Activated CD4-positive, alpha-beta memory T cell treated with anti-CD3 and anti-CD28 coated beads, Interleukin-2, amount 10 ng/mL, durations not matched to agents 7 days and 5 days (primary cell): ENCODE measurements around the gene PRSS57. TPM values are rescaled to one million over a fixed set of nuclear protein-coding genes. Genes with fewer than 3 reads are reported as not detected.
"Not testable (repeated sequence)": the region's sequence is repeated elsewhere in the genome, so short reads cannot be mapped to it uniquely, and the experiment has no call there.

Experiments
- CTCF ChIA-PET: fragments of 350-600 bp; sonication (Branson Sonifier 250); formaldehyde crosslinking; loops from one replicate; lab custom pipeline; 2021; ENCODE audit warnings: antibody characterized with exemption, inconsistent platforms; lab: Charles Lee
- POLR2A ChIA-PET: fragments of 350-600 bp; sonication (Branson Sonifier 250); formaldehyde crosslinking; loops from one replicate; lab custom pipeline; 2021; ENCODE audit warnings: antibody characterized with exemption; lab: Charles Lee
- DNase-seq: peaks from one replicate; pipeline ENCODE4 v3.0.0-alpha.2; 2020
- H3K27ac Mint-ChIP-seq: one replicate; pipeline ENCODE4 v1.8.0; 2021; ENCODE audit warnings: mild to moderate bottlenecking, mixed read lengths
- H3K27me3 Mint-ChIP-seq: one replicate; pipeline ENCODE4 v1.8.0; 2021; ENCODE audit warnings: mixed read lengths
- H3K36me3 Mint-ChIP-seq: one replicate; pipeline ENCODE4 v1.8.0; 2021; ENCODE audit warnings: low read depth, mixed read lengths
- H3K4me1 Mint-ChIP-seq: one replicate; pipeline ENCODE4 v1.8.0; 2021; ENCODE audit warnings: mixed read lengths
- H3K4me3 Mint-ChIP-seq: one replicate; pipeline ENCODE4 v1.8.0; 2021; ENCODE audit warnings: mild to moderate bottlenecking, mixed read lengths
- H3K9me3 Mint-ChIP-seq: one replicate; pipeline ENCODE4 v1.8.0; 2021; ENCODE audit warnings: mixed read lengths
- total RNA-seq, 2 experiments: library from RNA; stranded (reverse); gene quantifications; one replicate each; pipeline ENCODE4 v1.2.3, GENCODE V29; 2021

PRSS57 gene
- total RNA-seq, 2 experiments from 2014 or later, result not detected

DNA sequence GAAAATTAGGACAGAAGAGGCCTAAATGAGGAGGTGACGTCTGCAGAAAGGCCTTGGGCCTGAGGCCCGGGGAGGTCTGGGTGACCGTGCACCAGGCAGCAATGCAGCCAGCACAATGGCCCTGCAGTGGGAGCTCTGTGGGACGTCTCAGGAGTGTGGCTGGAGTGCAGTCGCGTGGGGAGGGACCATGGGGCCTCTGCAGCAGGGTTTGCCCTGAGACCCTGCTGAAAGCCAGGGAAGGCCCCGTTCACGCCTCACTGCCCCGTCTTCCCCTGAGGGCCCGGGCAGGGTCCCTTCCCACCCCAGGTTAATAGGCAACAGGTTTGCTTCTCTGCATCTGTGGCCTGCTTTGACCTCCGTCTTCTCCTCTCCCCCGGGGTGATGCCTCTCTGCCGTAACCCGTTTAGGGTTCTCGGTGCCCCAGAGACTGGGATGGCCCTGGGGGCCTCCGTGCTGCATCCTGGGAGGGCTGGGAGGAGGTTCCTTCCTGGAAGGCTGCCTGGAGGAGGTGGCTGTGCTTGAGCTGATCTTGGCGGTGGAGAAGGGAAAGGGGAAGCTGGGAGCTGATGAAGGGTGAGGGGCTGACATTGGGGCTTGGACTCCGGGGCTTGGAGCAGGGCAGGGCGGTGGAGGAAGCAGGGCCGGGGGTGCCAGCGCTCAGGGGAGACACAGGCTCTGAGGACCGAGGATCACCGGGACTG, 23.1 kb upstream of the PRSS57 start:
- Mint-ChIP-seq H3K9me3 (peaks cover 8% of the 10 kb centered on the region), H3K4me3 (no peak overlapping the region), H3K36me3 (no peaks in the 10 kb centered on the region), H3K27ac (no peak overlapping the region), H3K4me1 (no peaks in the 10 kb centered on the region), H3K27me3 (peaks cover 7% of the 10 kb centered on the region)
- CTCF ChIA-PET, result no interaction called here
- no peak for DNase-seq
- POLR2A ChIA-PET, result no interaction called here

DNA sequence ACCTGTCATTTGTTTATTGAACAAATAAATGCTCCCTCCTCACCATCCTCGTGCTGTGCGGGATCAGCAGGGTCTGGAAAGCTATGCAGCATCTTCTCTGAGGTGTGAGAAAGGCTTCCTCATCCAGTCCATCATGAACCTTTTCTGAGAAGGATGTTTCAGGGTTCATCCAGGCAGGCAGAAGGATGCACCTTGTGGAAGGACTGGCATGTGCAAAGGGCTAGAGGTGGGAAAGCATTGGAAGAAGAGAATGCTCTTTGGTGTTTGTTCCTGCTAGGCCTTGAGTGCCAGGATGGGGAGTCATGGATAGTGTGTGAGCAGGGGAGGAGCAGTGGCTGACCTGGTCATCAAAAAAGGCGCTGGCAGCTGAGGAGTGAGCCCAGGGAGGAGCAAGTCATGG, 20.1 kb upstream of the PRSS57 start:
- Mint-ChIP-seq H3K36me3 (no peaks in the 10 kb centered on the region), H3K9me3 (peaks cover 8% of the 10 kb centered on the region), H3K27me3 (peaks cover 15% of the 10 kb centered on the region), H3K4me3 (no peak overlapping the region), H3K4me1 (no peaks in the 10 kb centered on the region), H3K27ac (no peak overlapping the region)
- CTCF ChIA-PET, result no interaction called here
- DNase-seq, result no peak
- POLR2A ChIA-PET, result no interaction called here

DNA sequence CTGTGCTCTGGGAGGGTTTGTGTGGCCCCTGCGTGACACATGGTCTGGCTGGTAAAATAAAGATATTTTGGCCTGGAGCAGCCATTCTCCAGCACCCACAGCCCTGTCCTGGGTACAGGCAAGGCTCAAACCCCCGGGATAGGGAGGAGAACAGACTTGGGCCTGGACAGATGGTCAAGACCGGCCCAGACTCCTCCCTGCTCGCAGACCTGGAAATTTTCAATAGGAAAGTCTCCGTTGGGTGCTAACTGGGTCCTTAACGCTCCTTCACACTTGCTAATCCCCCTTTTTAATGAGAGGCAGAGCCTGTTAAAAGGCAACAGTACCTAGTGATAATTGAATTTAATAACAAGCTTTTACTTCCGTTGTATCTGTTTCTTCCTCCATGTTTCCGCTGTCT, 16.0 kb upstream of the PRSS57 start:
- no peaks in the 10 kb centered on the region for H3K4me1 Mint-ChIP-seq
- no peak overlapping the region for H3K27ac Mint-ChIP-seq
- H3K36me3 Mint-ChIP-seq, result no peaks in the 10 kb centered on the region
- H3K4me3 Mint-ChIP-seq, result no peak overlapping the region
- ChIA-PET CTCF (no interaction called here), POLR2A (no interaction called here)
- H3K27me3 Mint-ChIP-seq, result peaks cover 25% of the 10 kb centered on the region
- no peak for DNase-seq
- H3K9me3 Mint-ChIP-seq, result peaks cover 8% of the 10 kb centered on the region

DNA sequence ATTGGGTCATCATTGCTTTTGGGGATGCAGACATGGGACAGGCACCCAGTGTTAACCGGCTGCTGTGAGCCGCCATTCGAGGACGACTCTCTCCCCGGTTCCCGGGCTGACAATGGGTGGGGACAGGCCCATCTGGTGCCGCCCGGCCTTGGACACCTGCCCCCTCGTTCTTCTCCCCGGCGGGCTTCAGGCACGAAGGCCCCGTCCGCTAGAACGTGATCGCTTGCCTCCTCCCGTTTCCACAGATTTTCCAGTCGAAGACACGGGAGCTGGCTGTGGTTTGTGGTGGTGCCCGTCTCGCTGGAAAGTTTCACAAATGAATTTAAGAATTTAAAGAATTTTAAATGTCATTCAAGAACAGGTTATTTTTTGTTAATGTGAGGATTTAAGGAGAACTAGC, 15.5 kb upstream of the PRSS57 start:
- POLR2A ChIA-PET, result no interaction called here
- Mint-ChIP-seq H3K4me1 (no peaks in the 10 kb centered on the region), H3K4me3 (no peak overlapping the region), H3K36me3 (no peaks in the 10 kb centered on the region), H3K9me3 (peaks cover 6% of the 10 kb centered on the region), H3K27me3 (peaks cover 25% of the 10 kb centered on the region), H3K27ac (no peak overlapping the region)
- DNase-seq, result no peak
- CTCF ChIA-PET, result no interaction called here

DNA sequence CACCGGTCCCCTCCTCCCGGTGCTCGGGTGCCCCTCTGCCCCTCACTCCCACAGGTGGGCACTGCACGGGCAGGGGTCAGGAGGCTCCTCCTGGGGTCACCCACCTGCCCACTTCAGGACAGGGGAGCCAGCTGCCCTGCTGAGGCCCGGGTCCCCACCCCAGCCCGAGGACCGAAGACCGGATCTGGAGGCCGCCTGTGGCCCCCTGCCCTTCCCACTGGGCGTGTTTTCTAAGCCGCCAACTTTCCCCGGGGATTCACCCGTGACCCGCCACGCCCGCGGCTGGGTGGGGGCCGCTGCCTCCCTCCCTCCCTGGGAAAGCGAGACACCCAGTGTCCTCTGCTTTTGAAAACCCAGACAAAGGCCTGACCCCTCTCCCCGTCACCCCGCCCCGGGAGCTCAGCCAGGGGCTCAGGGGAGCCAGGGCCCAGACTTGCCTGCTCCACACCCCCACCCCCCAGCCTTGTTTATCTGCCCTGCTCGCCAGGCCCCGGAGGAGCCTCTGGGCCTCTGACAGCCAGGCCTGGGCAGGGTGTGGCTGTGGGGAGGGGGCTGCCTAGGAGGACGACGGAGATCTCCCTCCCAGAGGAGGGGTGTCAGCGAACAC, 14.8 kb upstream of the PRSS57 start:
- Mint-ChIP-seq H3K27ac (no peak overlapping the region), H3K36me3 (no peaks in the 10 kb centered on the region), H3K4me1 (peaks cover 2% of the 10 kb centered on the region)

DNA sequence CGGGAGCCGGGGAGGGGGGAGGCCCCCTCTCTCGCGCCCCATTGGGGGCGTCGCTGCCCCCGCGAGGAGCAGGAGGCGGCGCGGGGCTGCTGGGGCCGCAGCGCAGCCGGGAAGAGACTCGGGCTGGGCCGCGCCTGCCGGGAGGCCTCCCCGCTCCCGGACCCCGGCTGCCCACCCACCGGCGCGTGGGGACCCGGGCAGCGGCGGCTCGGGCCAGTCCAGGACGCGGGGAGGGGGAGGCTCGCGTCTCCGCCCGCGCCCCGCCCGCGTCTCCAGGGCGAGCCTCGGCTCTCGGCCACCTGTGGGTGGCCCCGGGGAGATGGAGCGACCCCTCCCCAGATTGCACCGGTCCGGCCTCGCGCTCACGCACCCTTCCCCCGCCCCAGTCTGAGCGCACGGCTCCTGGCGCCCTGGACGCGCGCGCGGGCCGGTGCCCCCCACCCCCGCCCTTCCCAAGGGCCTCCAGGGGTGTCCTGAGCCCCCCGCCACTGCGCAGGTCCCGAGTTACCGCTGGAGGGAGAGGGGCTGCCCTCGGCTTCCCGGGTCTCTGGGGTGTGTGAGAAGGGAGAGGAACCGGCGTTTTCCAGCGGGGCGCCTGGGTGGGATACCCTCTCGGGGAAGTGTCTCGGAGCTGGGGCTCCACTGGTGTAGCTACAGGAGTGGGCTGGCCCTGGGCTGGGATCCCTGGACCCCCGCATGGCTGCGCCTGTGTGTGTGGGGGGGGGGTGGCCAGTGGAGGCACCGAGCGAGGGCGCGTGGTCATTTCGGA, 14.1 kb upstream of the PRSS57 start:
- Mint-ChIP-seq H3K27me3 (peaks cover 25% of the 10 kb centered on the region), H3K9me3 (no peaks in the 10 kb centered on the region), H3K36me3 (no peaks in the 10 kb centered on the region), H3K4me3 (no peak overlapping the region), H3K27ac (no peak overlapping the region), H3K4me1 (peaks cover 3% of the 10 kb centered on the region)
- ChIA-PET CTCF (no interaction called here), POLR2A (no interaction called here)
- no peak for DNase-seq

More for the DNA sequence above, 14.8 kb upstream of the PRSS57 start:
- Mint-ChIP-seq H3K27me3 (peaks cover 25% of the 10 kb centered on the region), H3K9me3 (no peaks in the 10 kb centered on the region), H3K4me3 (no peak overlapping the region)
- ChIA-PET CTCF (no interaction called here), POLR2A (no interaction called here)
- DNase-seq, result no peak

DNA sequence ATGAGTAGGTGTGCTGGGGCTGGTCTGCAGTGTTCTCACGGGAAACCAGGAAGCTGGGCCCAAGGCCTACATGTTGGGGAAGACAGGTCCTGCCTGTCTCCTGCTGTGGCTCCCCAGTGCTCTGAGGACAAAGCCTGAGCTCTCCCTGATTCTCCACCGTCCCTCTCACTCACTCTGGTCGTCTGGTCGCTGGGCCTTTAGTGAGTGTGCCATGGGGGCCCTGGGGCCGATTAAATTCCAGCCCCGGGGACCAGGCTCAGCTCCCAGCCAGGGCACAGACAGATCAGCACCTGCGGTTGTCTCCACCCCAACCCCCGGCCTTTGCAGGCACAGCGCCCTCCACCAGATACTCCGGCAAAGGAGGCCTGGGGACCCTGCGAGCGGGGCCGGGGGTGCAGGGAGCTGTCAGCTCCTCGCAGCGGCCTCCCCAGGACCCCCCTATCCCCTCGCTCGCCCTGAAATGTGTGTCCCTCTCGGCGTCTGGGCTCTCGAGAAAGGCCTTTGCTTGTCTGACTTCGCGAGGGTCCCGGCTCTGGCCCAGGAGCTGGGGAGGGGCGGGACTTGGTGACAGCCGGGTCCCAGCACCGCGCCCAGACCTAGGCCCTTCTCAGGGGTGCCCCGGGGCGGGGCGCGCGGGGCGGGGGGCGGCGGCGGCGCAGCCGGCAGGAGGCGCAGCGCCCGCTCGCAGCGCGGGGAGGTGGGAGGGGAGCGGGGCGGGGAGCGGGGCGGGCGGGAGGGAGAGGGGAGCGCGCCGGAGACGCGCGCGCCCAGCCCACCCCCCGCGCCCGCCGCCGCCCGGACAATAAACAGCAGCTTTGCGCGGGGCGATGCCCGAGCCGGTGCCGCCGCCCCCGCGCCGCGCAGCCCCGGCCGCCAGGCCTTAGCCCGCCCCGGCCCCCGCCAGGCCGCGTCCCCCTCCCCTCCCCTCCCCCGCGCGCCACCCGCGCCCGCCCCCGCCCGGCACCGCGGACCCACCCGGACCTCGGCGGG, 13.2 kb upstream of the PRSS57 start, which contains the start of gene PALM:
TSS of gene PALM (plus strand) at position 782 of the 990 bp plus-strand sequence. CDS start 212 bp downstream, outside the sequence.
- Mint-ChIP-seq H3K4me3 (no peak within 1 kb of the TSS), H3K9me3 (no peaks in the 10 kb centered on the region), H3K36me3 (no peaks in the 10 kb centered on the region), H3K27me3 (peaks cover 25% of the 10 kb centered on the region), H3K27ac (no peak within 1 kb of the TSS), H3K4me1 (peaks cover 8% of the 10 kb centered on the region)
- ChIA-PET POLR2A (no interaction called here), CTCF (no interaction called here)
- no peak for DNase-seq

DNA sequence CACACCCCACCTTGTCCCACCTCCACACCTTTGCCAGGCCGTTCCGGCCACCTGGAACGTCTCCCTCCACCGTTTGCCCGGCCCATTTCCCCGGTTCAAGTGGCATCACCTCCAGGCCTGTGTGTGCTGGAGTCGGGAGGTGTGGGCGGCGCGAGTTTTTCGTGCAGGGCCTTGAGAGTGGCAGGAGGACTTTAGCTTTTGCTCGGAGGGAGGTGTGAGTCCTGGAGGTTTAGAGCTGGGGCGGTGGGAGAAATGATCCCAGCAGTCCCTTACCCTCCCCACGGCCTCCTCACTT, 9.1 kb upstream of the PRSS57 start:
- Mint-ChIP-seq H3K4me1 (peaks cover 16% of the 10 kb centered on the region), H3K27ac (no peak overlapping the region), H3K36me3 (no peaks in the 10 kb centered on the region), H3K9me3 (no peaks in the 10 kb centered on the region), H3K4me3 (no peak overlapping the region), H3K27me3 (peaks cover 18% of the 10 kb centered on the region)
- ChIA-PET CTCF (no interaction called here), POLR2A (no interaction called here)
- DNase-seq, result no peak

DNA sequence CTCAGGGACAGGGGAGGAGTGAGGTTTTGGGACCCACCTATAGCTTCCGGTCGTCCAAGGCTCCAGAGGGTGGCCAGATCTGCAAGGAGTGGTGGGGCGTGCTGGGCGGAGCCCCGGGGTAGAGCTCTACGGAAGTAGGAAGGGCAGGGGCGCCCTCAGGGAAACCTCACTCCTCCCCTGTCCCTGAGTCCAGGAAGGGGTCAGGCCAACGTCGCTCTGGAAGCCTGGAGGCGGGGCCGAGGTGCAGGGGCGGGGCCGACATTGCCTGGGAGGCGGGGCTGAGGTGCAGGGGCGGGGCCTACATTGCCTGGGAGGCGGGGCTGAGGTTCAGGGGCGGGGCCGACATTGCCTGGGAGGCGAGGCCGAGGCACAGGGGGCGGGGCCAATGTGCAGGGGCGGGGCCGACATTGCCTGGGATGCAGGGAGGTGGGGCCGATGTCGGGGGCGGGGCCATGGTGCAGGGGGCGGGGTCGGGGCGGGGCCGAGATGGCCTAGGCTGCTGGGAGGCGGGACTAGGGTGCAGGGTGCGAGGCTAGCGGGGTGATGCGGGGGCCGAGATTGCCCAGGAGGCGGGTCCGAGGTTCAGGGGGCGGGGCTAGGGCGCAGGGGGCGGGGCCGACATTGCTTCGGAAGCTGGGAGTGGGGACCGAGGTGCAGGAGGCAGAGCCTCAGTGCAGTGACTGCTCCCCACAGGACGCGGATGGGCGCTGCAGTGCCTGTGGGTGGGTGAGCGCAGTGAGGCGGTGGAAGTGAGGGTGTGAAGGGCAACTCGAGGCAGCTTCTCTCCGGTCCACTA, 8.6 kb upstream of the PRSS57 start:
- Mint-ChIP-seq H3K4me3 (no peak overlapping the region), H3K27me3 (peaks cover 18% of the 10 kb centered on the region), H3K9me3 (no peaks in the 10 kb centered on the region), H3K4me1 (peaks cover 16% of the 10 kb centered on the region), H3K27ac (no peak overlapping the region), H3K36me3 (no peaks in the 10 kb centered on the region)
- CTCF ChIA-PET, result interaction anchor here (1.2 kb wide), 1 partner anchor 30 kb away, joined by 3 read pairs; no protein-coding TSS in a partner anchor
- peak; percentile 72 for DNase-seq
- POLR2A ChIA-PET, result interaction anchor here (1.1 kb wide), 1 partner anchor 40 kb away, joined by 3 read pairs; no protein-coding TSS in a partner anchor

DNA sequence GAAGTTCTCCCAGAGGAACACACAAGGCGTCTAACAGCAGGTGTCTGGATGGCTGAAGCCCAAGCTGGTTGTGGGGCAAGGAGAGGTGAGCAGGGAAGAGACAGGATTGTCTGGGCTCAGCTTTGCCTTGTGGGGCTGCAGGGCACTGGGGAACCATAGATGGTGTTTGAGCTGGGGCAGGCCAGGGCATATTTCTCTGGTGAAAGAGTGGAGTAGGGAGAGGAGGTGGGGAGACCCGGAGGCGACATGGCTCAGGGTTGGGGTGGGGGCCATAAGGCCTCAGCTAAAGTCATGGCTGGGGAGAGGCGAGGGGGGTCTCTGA, 8.0 kb upstream of the PRSS57 start:
- POLR2A ChIA-PET, result interaction anchor here (1.1 kb wide), 1 partner anchor 40 kb away, joined by 3 read pairs; no protein-coding TSS in a partner anchor
- peaks cover 18% of the 10 kb centered on the region for H3K27me3 Mint-ChIP-seq
- peak overlapping the region; percentile 56 for H3K27ac Mint-ChIP-seq
- no peak overlapping the region for H3K4me3 Mint-ChIP-seq
- CTCF ChIA-PET, result interaction anchor here (1.2 kb wide), 1 partner anchor 31 kb away, joined by 3 read pairs; no protein-coding TSS in a partner anchor
- H3K36me3 Mint-ChIP-seq, result no peaks in the 10 kb centered on the region
- H3K9me3 Mint-ChIP-seq, result no peaks in the 10 kb centered on the region
- no peak for DNase-seq
- peaks cover 16% of the 10 kb centered on the region for H3K4me1 Mint-ChIP-seq

DNA sequence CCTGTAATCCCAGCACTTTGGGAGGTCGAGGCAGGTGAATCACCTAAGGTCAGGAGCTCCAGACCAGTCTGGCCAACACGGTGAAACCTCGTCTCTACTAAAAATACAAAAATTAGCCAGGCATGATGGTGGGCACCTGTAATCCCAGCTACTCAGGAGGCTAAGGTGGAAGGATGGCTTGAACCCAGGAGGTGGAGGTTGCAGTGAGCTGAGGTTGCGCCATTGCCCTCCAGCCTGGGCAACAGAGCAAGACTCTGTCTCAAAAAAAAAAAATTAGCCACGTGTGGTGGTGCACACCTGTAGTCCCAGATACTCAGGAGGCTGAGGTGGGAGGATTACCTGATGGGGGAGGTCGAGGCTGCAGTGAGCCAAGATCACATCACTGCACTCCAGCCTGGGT, 7.6 kb upstream of the PRSS57 start:
- H3K27ac Mint-ChIP-seq, H3K36me3 Mint-ChIP-seq, POLR2A ChIA-PET, H3K4me3 Mint-ChIP-seq, H3K9me3 Mint-ChIP-seq, DNase-seq: not testable (repeated sequence)
- CTCF ChIA-PET, result interaction anchor here (1.2 kb wide), 1 partner anchor 31 kb away, joined by 3 read pairs; no protein-coding TSS in a partner anchor
- H3K4me1 Mint-ChIP-seq, result peaks cover 16% of the 10 kb centered on the region
- peaks cover 13% of the 10 kb centered on the region for H3K27me3 Mint-ChIP-seq

DNA sequence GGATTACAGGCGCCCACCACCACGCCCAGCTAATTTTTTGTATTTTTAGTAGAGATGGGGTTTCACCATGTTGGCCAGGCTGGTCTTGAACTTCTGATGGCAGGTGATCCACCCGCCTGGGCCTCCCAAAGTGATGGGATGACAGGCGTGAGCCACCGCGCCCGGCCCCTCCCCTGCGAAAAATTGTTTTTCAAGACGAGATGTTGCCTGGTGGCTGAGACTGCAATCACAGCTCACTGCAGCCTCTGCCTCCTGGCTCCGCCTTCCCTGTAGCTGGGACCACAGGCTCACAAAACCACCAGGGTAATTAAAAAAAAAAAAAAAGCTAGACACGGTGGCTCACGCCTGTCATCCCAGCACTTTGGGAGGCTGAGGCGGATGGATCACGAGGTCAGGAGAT, 4.6 kb upstream of the PRSS57 start:
- H3K27me3 Mint-ChIP-seq, DNase-seq, POLR2A ChIA-PET, H3K27ac Mint-ChIP-seq, H3K4me3 Mint-ChIP-seq, CTCF ChIA-PET, H3K36me3 Mint-ChIP-seq, H3K9me3 Mint-ChIP-seq: not testable (repeated sequence)
- peaks cover 16% of the 10 kb centered on the region for H3K4me1 Mint-ChIP-seq
